Right lobe of liver (tissue), 4 donors: ENCODE measurements around the gene PCLO.

ENCODE experiments used
- POLR2A ChIP-seq: fragments of 450-650 bp; IDR thresholded peaks from one replicate; pipeline ENCODE4 v1.6.1; 2017; ENCODE audit warnings: antibody characterized with exemption, mild to moderate bottlenecking
- TF ChIP-seq, protein P1 (sequence below), 4 donors: fragments of 200-600 bp in 3 of 4; fragments of 450-650 bp in 1 of 4; IDR thresholded peaks; one replicate each; pipeline versions ENCODE4 v1.5.1 to v1.8.0; 2016 to 2022; ENCODE audit warnings: antibody characterized with exemption in 4 of 4, mild to moderate bottlenecking in 2 of 4
- donor health status: DM: no; HTN: no; CAD: no.
- donor health status: DM: no; HTN: no; CAD: no.
- donor health status: DM: no; HTN: yes; CAD: no.

DNA sequence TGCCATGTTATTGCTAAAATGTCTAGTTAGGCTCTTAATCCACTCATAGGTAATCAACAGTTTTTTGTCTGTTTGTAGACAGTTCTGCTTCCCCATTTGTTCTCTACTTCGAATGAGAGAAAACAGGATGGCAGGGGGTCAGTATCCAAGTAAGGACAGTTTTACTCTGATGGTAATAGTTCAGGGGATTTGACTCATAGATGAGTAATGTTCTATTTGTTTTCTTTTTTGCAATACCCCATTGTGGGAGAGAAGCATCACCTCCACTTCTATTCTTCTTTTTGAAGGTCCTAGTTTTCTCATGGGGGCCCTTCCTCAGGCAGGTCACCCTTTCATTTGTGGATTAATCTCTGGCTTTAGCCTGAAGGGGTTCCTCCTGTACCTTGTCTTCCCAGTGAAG lies 13.9 kb downstream of the PCLO start:
- TF ChIP-seq, protein P1, sequence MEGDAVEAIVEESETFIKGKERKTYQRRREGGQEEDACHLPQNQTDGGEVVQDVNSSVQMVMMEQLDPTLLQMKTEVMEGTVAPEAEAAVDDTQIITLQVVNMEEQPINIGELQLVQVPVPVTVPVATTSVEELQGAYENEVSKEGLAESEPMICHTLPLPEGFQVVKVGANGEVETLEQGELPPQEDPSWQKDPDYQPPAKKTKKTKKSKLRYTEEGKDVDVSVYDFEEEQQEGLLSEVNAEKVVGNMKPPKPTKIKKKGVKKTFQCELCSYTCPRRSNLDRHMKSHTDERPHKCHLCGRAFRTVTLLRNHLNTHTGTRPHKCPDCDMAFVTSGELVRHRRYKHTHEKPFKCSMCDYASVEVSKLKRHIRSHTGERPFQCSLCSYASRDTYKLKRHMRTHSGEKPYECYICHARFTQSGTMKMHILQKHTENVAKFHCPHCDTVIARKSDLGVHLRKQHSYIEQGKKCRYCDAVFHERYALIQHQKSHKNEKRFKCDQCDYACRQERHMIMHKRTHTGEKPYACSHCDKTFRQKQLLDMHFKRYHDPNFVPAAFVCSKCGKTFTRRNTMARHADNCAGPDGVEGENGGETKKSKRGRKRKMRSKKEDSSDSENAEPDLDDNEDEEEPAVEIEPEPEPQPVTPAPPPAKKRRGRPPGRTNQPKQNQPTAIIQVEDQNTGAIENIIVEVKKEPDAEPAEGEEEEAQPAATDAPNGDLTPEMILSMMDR (IDR thresholded peaks at IDR 0.05): no peak
- TF ChIP-seq POLR2A: no peak
